Neural progenitor cell (in vitro differentiated cells): Measurements from ENCODE around the gene ATP5F1C.
"Not testable (repeated sequence)": the region's sequence is repeated elsewhere in the genome, so short reads cannot be mapped to it uniquely, and the experiment has no call there.

Source experiments
- EZH2phosphoT487 ChIP-seq: fragments of 200-600 bp; sonication (generic); IDR thresholded peaks from 2 replicates; pipeline ENCODE4 v1.6.1; 2017; ENCODE audit warnings: antibody characterized with exemption
- TF ChIP-seq, protein P1 (sequence below): fragments of 200-600 bp; sonication (generic); IDR thresholded peaks from 2 replicates; pipeline ENCODE4 v1.5.1; 2017; ENCODE audit warnings: antibody characterized with exemption, mild to moderate bottlenecking

DNA sequence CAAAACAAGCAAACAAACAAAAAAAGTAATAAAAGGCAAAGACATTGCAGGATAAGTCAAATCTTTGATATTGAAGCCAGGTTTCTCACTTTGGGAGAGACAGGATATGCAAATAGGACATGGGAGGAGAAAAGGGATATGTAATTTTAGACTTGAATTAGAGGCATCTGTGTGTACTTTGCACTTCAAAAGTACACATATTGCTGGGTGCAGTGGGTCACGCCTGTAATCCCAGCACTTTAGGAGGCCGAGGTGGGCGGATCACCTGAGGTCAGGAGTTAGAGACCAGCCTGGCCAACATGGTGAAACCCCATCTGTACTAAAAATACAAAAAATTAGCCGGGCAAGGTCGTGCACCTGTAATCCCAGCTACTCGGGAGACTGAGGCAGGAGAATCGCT, 23.8 kb downstream of the ATP5F1C start:
- TF ChIP-seq, protein P1, sequence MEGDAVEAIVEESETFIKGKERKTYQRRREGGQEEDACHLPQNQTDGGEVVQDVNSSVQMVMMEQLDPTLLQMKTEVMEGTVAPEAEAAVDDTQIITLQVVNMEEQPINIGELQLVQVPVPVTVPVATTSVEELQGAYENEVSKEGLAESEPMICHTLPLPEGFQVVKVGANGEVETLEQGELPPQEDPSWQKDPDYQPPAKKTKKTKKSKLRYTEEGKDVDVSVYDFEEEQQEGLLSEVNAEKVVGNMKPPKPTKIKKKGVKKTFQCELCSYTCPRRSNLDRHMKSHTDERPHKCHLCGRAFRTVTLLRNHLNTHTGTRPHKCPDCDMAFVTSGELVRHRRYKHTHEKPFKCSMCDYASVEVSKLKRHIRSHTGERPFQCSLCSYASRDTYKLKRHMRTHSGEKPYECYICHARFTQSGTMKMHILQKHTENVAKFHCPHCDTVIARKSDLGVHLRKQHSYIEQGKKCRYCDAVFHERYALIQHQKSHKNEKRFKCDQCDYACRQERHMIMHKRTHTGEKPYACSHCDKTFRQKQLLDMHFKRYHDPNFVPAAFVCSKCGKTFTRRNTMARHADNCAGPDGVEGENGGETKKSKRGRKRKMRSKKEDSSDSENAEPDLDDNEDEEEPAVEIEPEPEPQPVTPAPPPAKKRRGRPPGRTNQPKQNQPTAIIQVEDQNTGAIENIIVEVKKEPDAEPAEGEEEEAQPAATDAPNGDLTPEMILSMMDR: not testable (repeated sequence)
- TF ChIP-seq EZH2phosphoT487: not testable (repeated sequence)
